SHP77 treated with DMSO at 0.1 percent for 48 hours (cell line): ENCODE measurements around the gene FBXL3.

ENCODE experiments used
- DNase-seq: peaks from one replicate; lab custom pipeline; 2025; lab: John Stamatoyannopoulos, UW

The FBXL3 gene

GRCh38 chr13:77026861-77027621, at the start of gene FBXL3:
Gene FBXL3 (minus strand): TSS chr13:77027159. CDS start chr13:77021860, 5,299 bp downstream.
- DNase-seq: peak; percentile 53

- no peak for DNase-seq
Observed at GRCh38 chr13:77067519-77067918, 40.6 kb upstream of the FBXL3 start.

- no peak for DNase-seq
Observed at GRCh38 chr13:77065461-77066147, 38.6 kb upstream of the FBXL3 start.

GRCh38 chr13:77062097-77062496, 35.1 kb upstream of the FBXL3 start:
- DNase-seq: no peak

- DNase-seq: no peak
Observed at GRCh38 chr13:77061362-77061761, 34.4 kb upstream of the FBXL3 start.

GRCh38 chr13:77056886-77057285, 29.9 kb upstream of the FBXL3 start:
- DNase-seq: no peak

- no peak for DNase-seq
Observed at GRCh38 chr13:77056382-77056781, 29.4 kb upstream of the FBXL3 start.

- no peak for DNase-seq
Observed at GRCh38 chr13:77055158-77055557, 28.2 kb upstream of the FBXL3 start.

GRCh38 chr13:77053192-77053591, 26.2 kb upstream of the FBXL3 start:
- DNase-seq: no peak

GRCh38 chr13:77048681-77049080, 21.7 kb upstream of the FBXL3 start:
- DNase-seq: no peak

- no peak for DNase-seq
Observed at GRCh38 chr13:77047649-77048343, 20.8 kb upstream of the FBXL3 start.

- no peak for DNase-seq
Observed at GRCh38 chr13:77042566-77043177, 15.7 kb upstream of the FBXL3 start.

GRCh38 chr13:77040835-77041234, 13.9 kb upstream of the FBXL3 start:
- DNase-seq: no peak

GRCh38 chr13:77040076-77040475, 13.1 kb upstream of the FBXL3 start:
- peak; percentile 39 for DNase-seq

- DNase-seq: no peak
Observed at GRCh38 chr13:77038907-77039480, 12.0 kb upstream of the FBXL3 start.

- no peak for DNase-seq
Observed at GRCh38 chr13:77036279-77036678, 9.3 kb upstream of the FBXL3 start.

GRCh38 chr13:77034881-77035280, 7.9 kb upstream of the FBXL3 start:
- DNase-seq: no peak

GRCh38 chr13:77033717-77034302, 6.9 kb upstream of the FBXL3 start:
- no peak for DNase-seq

- no peak for DNase-seq
Observed at GRCh38 chr13:77031656-77032243, 4.8 kb upstream of the FBXL3 start.

GRCh38 chr13:77029436-77029835, 2.5 kb upstream of the FBXL3 start:
- DNase-seq: no peak

- DNase-seq: peak; percentile 91
Observed at GRCh38 chr13:77028202-77028601, 1.2 kb upstream of the FBXL3 start.
